ENCODE measurements around the gene SCMH1. TPM values are rescaled to one million over a fixed set of nuclear protein-coding genes. Genes with fewer than 3 reads are reported as not detected.
"Not testable (repeated sequence)": the region's sequence is repeated elsewhere in the genome, so short reads cannot be mapped to it uniquely, and the experiment has no call there.

Gene SCMH1
- total and polyA plus RNA-seq, 4 donors = 6.6 to 12.8 (median 10.5) TPM

DNA sequence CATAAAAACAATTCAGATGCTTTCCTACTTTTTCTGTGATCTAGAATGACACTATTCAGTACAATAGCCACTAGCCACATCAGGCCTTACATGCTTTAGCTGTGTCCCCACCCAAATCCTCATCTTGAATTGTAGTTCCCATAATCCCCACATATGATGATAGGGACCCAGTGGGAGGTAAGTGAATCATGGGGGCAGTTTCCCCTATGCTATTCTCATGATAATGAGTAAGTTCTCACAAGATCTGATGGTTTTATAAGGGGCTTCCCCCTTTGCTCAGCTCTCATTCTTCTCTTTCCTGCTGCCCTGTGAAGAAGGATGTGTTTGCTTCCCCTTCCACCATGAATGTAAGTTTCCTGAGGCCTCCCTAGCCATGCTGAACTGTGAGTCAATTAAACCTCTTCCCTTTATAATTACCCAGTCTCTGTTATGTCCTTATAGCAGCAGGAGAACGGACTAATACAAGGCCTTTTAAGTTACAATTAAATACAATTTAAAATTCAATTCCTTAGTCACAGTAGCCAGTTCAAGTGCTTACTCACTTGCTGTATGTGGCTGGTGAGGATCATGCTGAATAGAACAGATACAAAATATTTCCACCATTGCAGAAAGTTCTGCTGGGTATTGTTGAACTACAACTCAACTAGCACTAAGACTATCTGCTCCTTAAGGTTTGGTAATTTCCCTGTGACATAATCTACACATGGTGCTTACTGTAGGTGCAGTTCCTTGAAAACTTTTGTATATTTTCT lies 106.7 kb downstream of the SCMH1 start:
- TF ChIP-seq, protein P1, sequence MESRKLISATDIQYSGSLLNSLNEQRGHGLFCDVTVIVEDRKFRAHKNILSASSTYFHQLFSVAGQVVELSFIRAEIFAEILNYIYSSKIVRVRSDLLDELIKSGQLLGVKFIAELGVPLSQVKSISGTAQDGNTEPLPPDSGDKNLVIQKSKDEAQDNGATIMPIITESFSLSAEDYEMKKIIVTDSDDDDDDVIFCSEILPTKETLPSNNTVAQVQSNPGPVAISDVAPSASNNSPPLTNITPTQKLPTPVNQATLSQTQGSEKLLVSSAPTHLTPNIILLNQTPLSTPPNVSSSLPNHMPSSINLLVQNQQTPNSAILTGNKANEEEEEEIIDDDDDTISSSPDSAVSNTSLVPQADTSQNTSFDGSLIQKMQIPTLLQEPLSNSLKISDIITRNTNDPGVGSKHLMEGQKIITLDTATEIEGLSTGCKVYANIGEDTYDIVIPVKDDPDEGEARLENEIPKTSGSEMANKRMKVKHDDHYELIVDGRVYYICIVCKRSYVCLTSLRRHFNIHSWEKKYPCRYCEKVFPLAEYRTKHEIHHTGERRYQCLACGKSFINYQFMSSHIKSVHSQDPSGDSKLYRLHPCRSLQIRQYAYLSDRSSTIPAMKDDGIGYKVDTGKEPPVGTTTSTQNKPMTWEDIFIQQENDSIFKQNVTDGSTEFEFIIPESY (IDR thresholded peaks at IDR 0.05) = no peak
- no peak for TF ChIP-seq RXRA (IDR thresholded peaks at IDR 0.05)
- TF ChIP-seq, protein P2, sequence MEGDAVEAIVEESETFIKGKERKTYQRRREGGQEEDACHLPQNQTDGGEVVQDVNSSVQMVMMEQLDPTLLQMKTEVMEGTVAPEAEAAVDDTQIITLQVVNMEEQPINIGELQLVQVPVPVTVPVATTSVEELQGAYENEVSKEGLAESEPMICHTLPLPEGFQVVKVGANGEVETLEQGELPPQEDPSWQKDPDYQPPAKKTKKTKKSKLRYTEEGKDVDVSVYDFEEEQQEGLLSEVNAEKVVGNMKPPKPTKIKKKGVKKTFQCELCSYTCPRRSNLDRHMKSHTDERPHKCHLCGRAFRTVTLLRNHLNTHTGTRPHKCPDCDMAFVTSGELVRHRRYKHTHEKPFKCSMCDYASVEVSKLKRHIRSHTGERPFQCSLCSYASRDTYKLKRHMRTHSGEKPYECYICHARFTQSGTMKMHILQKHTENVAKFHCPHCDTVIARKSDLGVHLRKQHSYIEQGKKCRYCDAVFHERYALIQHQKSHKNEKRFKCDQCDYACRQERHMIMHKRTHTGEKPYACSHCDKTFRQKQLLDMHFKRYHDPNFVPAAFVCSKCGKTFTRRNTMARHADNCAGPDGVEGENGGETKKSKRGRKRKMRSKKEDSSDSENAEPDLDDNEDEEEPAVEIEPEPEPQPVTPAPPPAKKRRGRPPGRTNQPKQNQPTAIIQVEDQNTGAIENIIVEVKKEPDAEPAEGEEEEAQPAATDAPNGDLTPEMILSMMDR (IDR thresholded peaks at IDR 0.05; ENCODE audit: low read depth, low read length, missing input control) = no peak
- TF ChIP-seq JUND (IDR thresholded peaks at IDR 0.05) = no peak
- TF ChIP-seq HNF4G (IDR thresholded peaks at IDR 0.05) = no peak
- TF ChIP-seq, protein P3, sequence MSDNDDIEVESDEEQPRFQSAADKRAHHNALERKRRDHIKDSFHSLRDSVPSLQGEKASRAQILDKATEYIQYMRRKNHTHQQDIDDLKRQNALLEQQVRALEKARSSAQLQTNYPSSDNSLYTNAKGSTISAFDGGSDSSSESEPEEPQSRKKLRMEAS (IDR thresholded peaks at IDR 0.05) = no peak
- TF ChIP-seq EGR1 (IDR thresholded peaks at IDR 0.05; ENCODE audit: low read depth in 2 of 2) = no peak
- no peak for TF ChIP-seq REST (IDR thresholded peaks at IDR 0.05)
- TF ChIP-seq TAF1 (conservative IDR thresholded peaks at IDR 0.05) = no peak
- TF ChIP-seq NR2F2 (IDR thresholded peaks at IDR 0.05) = no peak
- Histone ChIP-seq H3K27ac (ENCODE audit: low read depth in 1 of 2, low read length in 2 of 2) (no peak overlapping the region), H3K27me3 (ENCODE audit: control insufficient read depth in 4 of 4, insufficient read depth in 4 of 4, low read length in 3 of 4) (no peaks in the 10 kb centered on the region), H3K36me3 (ENCODE audit: control insufficient read depth in 4 of 4, insufficient read depth in 3 of 4, low read depth in 1 of 4, low read length in 3 of 4) (peaks cover 0 to 1% (median 0%) of the 10 kb centered on the region in 4 donors), H3K4me1 (ENCODE audit: control insufficient read depth in 4 of 4, insufficient read depth in 4 of 4, low read length in 3 of 4) (no peaks in the 10 kb centered on the region), H3K4me3 (ENCODE audit: low read depth in 1 of 3, low read length in 3 of 3) (no peak overlapping the region), H3K9ac (ENCODE audit: low read depth in 1 of 2, low read length in 2 of 2) (no peak overlapping the region), H3K9me3 (ENCODE audit: control insufficient read depth in 4 of 4, low read length in 3 of 4) (peaks cover 0 to 2% (median under 1%) of the 10 kb centered on the region in 4 donors)
- DNase-seq (ENCODE audit: low spot score) = no peak
- 97% methylated on average over 1 of the region's 1 CpG for WGBS

GRCh38 chr1:41134325-41134724 lies 107.8 kb downstream of the SCMH1 start:
- not testable (repeated sequence) for H3K4me1 ChIP-seq (ENCODE audit: control insufficient read depth in 4 of 4, insufficient read depth in 4 of 4, low read length in 3 of 4); H3K27ac ChIP-seq (ENCODE audit: low read depth in 1 of 2, low read length in 2 of 2); H3K27me3 ChIP-seq (ENCODE audit: control insufficient read depth in 4 of 4, insufficient read depth in 4 of 4, low read length in 3 of 4); DNase-seq (ENCODE audit: low spot score); H3K9ac ChIP-seq (ENCODE audit: low read depth in 1 of 2, low read length in 2 of 2); H3K36me3 ChIP-seq (ENCODE audit: control insufficient read depth in 4 of 4, insufficient read depth in 3 of 4, low read depth in 1 of 4, low read length in 3 of 4); H3K9me3 ChIP-seq (ENCODE audit: control insufficient read depth in 4 of 4, low read length in 3 of 4); H3K4me3 ChIP-seq (ENCODE audit: low read depth in 1 of 3, low read length in 3 of 3)
- 93% methylated on average over 2 of the region's 2 CpGs for WGBS
